ENCODE data around the gene CNTNAP2.

GRCh38 chr7:148127374-148127773 is 2010.8 kb downstream of the CNTNAP2 start:
- TF ChIP-seq SUZ12 (IDR thresholded peaks at IDR 0.05) (no peak), BHLHE40 (IDR thresholded peaks at IDR 0.05; ENCODE audit: borderline replicate concordance) (no peak), SP1 (IDR thresholded peaks at IDR 0.05) (no peak)
